GM21367 (cell line): ENCODE measurements around the gene SLC22A4.
A peak's percentile ranks its signal among the peaks of the same experiment; 100 is the strongest.

Experiments
- ATAC-seq: cut with Tn5 transposase; IDR thresholded peaks from one replicate; pipeline ENCODE4 v1.9.1; 2021; ENCODE audit not compliant: unreplicated experiment

SLC22A4 gene

GRCh38 chr5:132334812-132335211, 40.6 kb downstream of the SLC22A4 start:
- ATAC-seq: no peak

GRCh38 chr5:132335402-132335801, 41.2 kb downstream of the SLC22A4 start:
- ATAC-seq: no peak

GRCh38 chr5:132339502-132339901, 45.3 kb downstream of the SLC22A4 start:
- no peak for ATAC-seq

- no peak for ATAC-seq
Observed at GRCh38 chr5:132342291-132343180, 48.3 kb downstream of the SLC22A4 start.

- no peak for ATAC-seq
Observed at GRCh38 chr5:132344775-132345514, 50.8 kb downstream of the SLC22A4 start.

GRCh38 chr5:132353486-132353995, 59.3 kb downstream of the SLC22A4 start:
- ATAC-seq: no peak

- ATAC-seq: no peak
Observed at GRCh38 chr5:132354381-132355139, 60.4 kb downstream of the SLC22A4 start.

- no peak for ATAC-seq
Observed at GRCh38 chr5:132355140-132355765, 61.1 kb downstream of the SLC22A4 start.

- ATAC-seq: no peak
Observed at GRCh38 chr5:132358775-132359174, 64.6 kb downstream of the SLC22A4 start.

GRCh38 chr5:132362086-132362485, 67.9 kb downstream of the SLC22A4 start:
- ATAC-seq: no peak

GRCh38 chr5:132363431-132364112, 69.4 kb downstream of the SLC22A4 start:
- ATAC-seq: no peak

GRCh38 chr5:132364319-132364718, 70.1 kb downstream of the SLC22A4 start:
- no peak for ATAC-seq

- ATAC-seq: no peak
Observed at GRCh38 chr5:132365213-132365612, 71.0 kb downstream of the SLC22A4 start.

- no peak for ATAC-seq
Observed at GRCh38 chr5:132368186-132368585, 74.0 kb downstream of the SLC22A4 start.

GRCh38 chr5:132369007-132369473, 74.8 kb downstream of the SLC22A4 start:
- no peak for ATAC-seq

- peak; percentile 73 for ATAC-seq
Observed at GRCh38 chr5:132369474-132370180, 75.4 kb downstream of the SLC22A4 start, which contains the start of gene SLC22A5. SLC22A5 (plus strand) TSS chr5:132369710; CDS start chr5:132369973, 263 bp downstream.

- ATAC-seq: no peak
Observed at GRCh38 chr5:132370181-132370970, 76.2 kb downstream of the SLC22A4 start.

GRCh38 chr5:132370971-132371602, 76.9 kb downstream of the SLC22A4 start:
- no peak for ATAC-seq
